Right renal cortex interstitium (tissue), 3 donors: ENCODE results near the gene QRICH2. TPM values are rescaled to one million over a fixed set of nuclear protein-coding genes. Genes with fewer than 3 reads are reported as not detected.

Experiments used
- DNase-seq, 3 donors: peaks; one replicate each; pipeline ENCODE4 v3.0.0-alpha.2; 2013; ENCODE audit warnings: low read depth in 3 of 3, low spot score in 2 of 3
- polyA plus RNA-seq, 3 donors: library from polyadenylated mRNA; unstranded; fragments of 120-200 nt; gene quantifications; one replicate each; pipeline ENCODE4 v1.2.1, GENCODE V29; 2013; ENCODE audit not compliant: insufficient read length in 3 of 3

Gene QRICH2
- polyA plus RNA-seq, 3 donors = 4.2 to 5.0 (median 5.0) TPM

- no peak for DNase-seq
These were observed 28.3 kb downstream of the QRICH2 start for GRCh38 chr17:76279742-76280287.

GRCh38 chr17:76278952-76279741 lies 28.9 kb downstream of the QRICH2 start:
- DNase-seq = peak in 1 of 3 donors; percentile 65

GRCh38 chr17:76278268-76278908 lies 29.7 kb downstream of the QRICH2 start:
- DNase-seq = no peak

GRCh38 chr17:76277300-76278267 lies 30.5 kb downstream of the QRICH2 start:
- DNase-seq = no peak

GRCh38 chr17:76276461-76277299 lies 31.4 kb downstream of the QRICH2 start:
- no peak for DNase-seq

GRCh38 chr17:76276069-76276431 lies 32.0 kb downstream of the QRICH2 start:
- no peak for DNase-seq

- DNase-seq = no peak
These were observed 32.6 kb downstream of the QRICH2 start for GRCh38 chr17:76275382-76276068.

- no peak for DNase-seq
These were observed 33.7 kb downstream of the QRICH2 start for GRCh38 chr17:76274112-76274956.

- DNase-seq = no peak
These were observed 34.5 kb downstream of the QRICH2 start for GRCh38 chr17:76273445-76274111.

GRCh38 chr17:76272541-76273444 lies 35.3 kb downstream of the QRICH2 start:
- DNase-seq = no peak

- DNase-seq = no peak
These were observed 36.2 kb downstream of the QRICH2 start for GRCh38 chr17:76271669-76272540.

GRCh38 chr17:76270770-76271668 lies 37.1 kb downstream of the QRICH2 start:
- DNase-seq = no peak

GRCh38 chr17:76270127-76270592 lies 37.9 kb downstream of the QRICH2 start:
- no peak for DNase-seq
